HL-60/S4 treated with retinoic acid at 250 ng/mL for 4 days and 3 days (cell line): Measurements from ENCODE around the gene MAOB.

Experiments used
- in situ Hi-C: fragments of 300-500 bp; cut with MboI; formaldehyde crosslinking; loops from 2 replicates; pipeline ENCODE4 v1.7.0; 2022; ENCODE audit warnings: low sequenced_read_pairs

Gene MAOB

GRCh38 chrX:43718081-43718480, 164.2 kb downstream of the MAOB start:
- in situ Hi-C loops: no loop called here

GRCh38 chrX:43717161-43717560, 165.1 kb downstream of the MAOB start:
- in situ Hi-C loops: no loop called here

GRCh38 chrX:43716696-43717095, 165.6 kb downstream of the MAOB start:
- in situ Hi-C loops: no loop called here
